Lower leg skin (tissue), 4 donors: ENCODE data around the gene FAM13A. TPM values are rescaled to one million over a fixed set of nuclear protein-coding genes. Genes with fewer than 3 reads are reported as not detected.

Source experiments
- DNase-seq, 2 donors: peaks; one replicate each; pipeline ENCODE4 v3.0.0-alpha.2; 2019; ENCODE audit warnings: low spot score in 2 of 2
- H3K4me3 ChIP-seq: fragments of 200-600 bp; sonication (generic); 2 replicates; pipeline ENCODE4 v1.5.1; 2017; ENCODE audit warnings: mild to moderate bottlenecking, low read depth; ENCODE audit not compliant: poor library complexity, severe bottlenecking
- POLR2A ChIP-seq, 2 donors: fragments of 450-650 bp; IDR thresholded peaks; one replicate each; pipeline ENCODE4 v1.6.1; 2016 to 2017; ENCODE audit warnings: antibody characterized with exemption in 2 of 2, mild to moderate bottlenecking in 1 of 2, moderate library complexity in 1 of 2
- WGBS, 2 donors: methylation state at CpG; one replicate each; pipeline ENCODE4 v1.1.5; 2018; 5-methylcytosine and 5-hydroxymethylcytosine counted together
- intact Hi-C: fragments of 100-400 bp; cut with DNase I; formaldehyde crosslinking; loops from one replicate; pipeline ENCODE4 v1.15.0; 2023; ENCODE audit warnings: low total_unique reads
- total RNA-seq, 4 donors: library from RNA; depleted of rRNA; stranded (reverse); fragments of >200 nt; gene quantifications; one replicate each; pipeline ENCODE4 v1.1.0, GENCODE V29; 2016
- TF ChIP-seq, protein P1 (sequence below), 3 donors: fragments of 450-650 bp; IDR thresholded peaks; one replicate each; pipeline ENCODE4 v1.5.1; 2016; ENCODE audit warnings: antibody characterized with exemption in 3 of 3, mild to moderate bottlenecking in 3 of 3, moderate library complexity in 2 of 3

Gene FAM13A
- total RNA-seq, 4 donors from 2014 or later = 50.0 to 303 (median 114) TPM

DNA sequence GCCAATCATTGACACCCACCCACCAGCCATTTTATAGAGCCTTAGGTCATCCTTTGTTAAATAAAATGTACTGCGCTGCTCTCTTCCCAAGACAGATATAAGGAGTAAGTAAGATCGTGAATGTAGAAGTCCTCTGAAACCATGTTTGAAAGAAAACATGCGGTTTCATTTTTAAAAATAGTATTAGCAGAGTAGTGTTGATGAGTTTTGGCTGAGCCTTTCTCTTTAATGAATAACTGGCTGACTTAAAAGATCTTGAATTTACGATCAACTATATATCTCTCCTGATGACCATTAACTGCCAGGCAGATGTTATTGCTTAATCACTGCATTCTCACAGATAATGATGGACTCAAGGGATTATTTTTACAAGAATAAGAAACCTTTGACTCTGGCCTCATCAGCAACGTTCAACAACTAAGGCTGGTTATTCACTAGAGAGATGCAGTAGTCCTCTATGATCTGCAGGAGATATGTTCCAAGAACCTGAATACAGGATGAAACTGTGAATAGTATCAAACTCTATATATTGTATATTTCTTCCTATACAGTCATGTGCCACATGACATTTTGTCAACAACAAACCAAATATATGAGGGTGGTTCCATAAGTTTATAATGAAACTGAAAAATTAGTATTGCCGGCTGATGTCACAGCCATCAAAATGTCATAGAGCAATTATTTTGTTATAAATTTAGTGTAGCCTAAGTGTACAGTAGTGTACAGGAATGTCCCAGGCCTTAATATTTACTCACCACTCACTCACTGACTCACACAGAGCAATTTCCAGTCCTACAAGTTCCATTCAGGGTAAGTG, 80.8 kb downstream of the FAM13A start:
- no peak overlapping the region for H3K4me3 ChIP-seq
- 77 to 84% methylated on average over 6 of the region's 6 CpGs for WGBS, 2 donors
- DNase-seq = no peak
- TF ChIP-seq, protein P1, sequence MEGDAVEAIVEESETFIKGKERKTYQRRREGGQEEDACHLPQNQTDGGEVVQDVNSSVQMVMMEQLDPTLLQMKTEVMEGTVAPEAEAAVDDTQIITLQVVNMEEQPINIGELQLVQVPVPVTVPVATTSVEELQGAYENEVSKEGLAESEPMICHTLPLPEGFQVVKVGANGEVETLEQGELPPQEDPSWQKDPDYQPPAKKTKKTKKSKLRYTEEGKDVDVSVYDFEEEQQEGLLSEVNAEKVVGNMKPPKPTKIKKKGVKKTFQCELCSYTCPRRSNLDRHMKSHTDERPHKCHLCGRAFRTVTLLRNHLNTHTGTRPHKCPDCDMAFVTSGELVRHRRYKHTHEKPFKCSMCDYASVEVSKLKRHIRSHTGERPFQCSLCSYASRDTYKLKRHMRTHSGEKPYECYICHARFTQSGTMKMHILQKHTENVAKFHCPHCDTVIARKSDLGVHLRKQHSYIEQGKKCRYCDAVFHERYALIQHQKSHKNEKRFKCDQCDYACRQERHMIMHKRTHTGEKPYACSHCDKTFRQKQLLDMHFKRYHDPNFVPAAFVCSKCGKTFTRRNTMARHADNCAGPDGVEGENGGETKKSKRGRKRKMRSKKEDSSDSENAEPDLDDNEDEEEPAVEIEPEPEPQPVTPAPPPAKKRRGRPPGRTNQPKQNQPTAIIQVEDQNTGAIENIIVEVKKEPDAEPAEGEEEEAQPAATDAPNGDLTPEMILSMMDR (IDR thresholded peaks at IDR 0.05) = no peak
- TF ChIP-seq POLR2A (IDR thresholded peaks at IDR 0.05) = no peak
- intact Hi-C loops = no loop called here

DNA sequence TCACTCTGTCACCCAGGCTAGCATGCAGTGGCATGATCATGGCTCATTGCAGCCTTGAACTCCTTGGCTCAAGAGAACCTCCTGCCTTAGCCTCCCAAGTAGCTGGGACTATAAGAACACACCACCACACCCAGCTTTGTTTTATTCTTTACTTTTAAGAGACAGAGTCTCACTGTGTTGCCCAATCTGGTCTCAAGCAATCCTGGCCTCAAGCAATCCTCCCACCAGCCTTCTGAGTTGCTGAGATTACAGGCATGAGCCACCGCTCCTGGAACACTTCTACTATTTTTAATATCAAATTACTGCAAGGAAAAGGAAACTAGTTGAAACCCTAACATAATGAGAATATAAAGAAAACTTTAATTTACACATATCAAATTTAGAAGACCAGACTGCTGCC, 85.4 kb downstream of the FAM13A start:
- intact Hi-C loops = no loop called here
- H3K4me3 ChIP-seq = no peak overlapping the region
- TF ChIP-seq, protein P1 (IDR thresholded peaks at IDR 0.05) = no peak
- TF ChIP-seq POLR2A (IDR thresholded peaks at IDR 0.05) = no peak
- 83 to 97% methylated on average over 1 of the region's 1 CpG for WGBS, 2 donors
- no peak for DNase-seq

DNA sequence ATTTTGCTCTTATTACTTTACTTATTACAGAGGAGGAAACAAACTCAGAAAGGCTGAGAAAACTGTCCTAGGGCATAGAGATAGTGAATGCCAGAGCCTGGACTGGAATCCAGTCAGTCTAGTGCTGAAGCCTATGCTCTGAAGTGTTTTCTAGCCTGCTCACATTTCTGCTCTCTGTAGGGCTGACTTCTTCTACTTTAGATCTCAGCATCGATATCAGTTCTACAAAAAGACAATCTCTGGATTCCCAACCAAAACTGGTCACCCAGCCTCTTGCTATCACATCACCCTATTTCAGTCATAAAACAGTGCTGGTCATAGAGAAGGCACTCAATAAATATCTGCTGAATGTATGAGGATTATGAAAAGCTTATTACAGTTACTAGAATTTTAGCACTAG, 87.2 kb downstream of the FAM13A start:
- no peak for DNase-seq
- no peak for TF ChIP-seq POLR2A (IDR thresholded peaks at IDR 0.05)
- TF ChIP-seq, protein P1 (IDR thresholded peaks at IDR 0.05) = no peak
- 94 to 100% methylated on average over 1 of the region's 1 CpG for WGBS, 2 donors
- no peak overlapping the region for H3K4me3 ChIP-seq
- intact Hi-C loops = no loop called here

DNA sequence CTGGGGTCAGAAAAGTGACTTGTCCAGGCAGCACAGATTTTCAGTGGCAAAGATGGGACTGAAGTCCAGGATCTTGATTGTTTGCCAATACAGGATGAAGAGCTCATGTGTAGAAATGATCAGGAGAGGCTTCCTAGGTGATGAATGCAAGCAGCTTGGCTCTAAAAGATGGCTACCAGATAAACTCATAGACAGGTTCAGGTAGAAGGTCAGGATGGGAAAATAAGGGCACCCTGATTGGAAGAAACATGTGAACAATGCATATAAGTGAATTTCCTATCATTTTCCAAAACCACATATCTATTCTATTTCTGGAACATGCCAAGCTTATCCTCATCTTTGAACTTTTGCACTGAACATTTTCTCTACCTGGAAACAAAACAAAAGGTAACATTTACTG, 87.7 kb downstream of the FAM13A start:
- intact Hi-C loops = no loop called here
- TF ChIP-seq POLR2A (IDR thresholded peaks at IDR 0.05) = no peak
- TF ChIP-seq, protein P1 (IDR thresholded peaks at IDR 0.05) = no peak
- no peak overlapping the region for H3K4me3 ChIP-seq
- DNase-seq = no peak

DNA sequence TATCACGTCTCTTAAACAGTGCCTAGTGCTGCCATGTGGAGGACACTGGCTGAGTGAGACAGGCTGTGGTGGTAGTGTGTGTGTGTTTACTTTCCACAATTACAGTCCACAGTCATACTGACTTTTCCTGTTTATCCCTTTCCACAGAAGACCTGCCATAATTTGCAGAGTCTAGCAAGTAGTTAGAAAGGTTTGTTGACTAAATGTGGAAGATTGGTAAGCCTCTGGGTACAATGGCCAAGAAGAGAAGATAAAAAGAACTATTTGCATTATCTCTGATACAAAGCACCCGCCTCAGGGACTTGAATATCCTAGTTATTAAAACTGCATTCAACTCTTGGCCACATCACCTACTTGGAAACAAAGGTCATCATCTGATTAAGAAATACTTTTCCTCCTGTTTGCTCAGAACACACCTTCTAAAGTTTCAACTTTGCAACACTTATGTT, 89.1 kb downstream of the FAM13A start:
- H3K4me3 ChIP-seq = no peak overlapping the region
- intact Hi-C loops = no loop called here
- 59 to 65% methylated on average over 2 of the region's 2 CpGs for WGBS, 2 donors
- DNase-seq = no peak
- TF ChIP-seq, protein P1 (IDR thresholded peaks at IDR 0.05) = no peak
- TF ChIP-seq POLR2A (IDR thresholded peaks at IDR 0.05) = no peak

DNA sequence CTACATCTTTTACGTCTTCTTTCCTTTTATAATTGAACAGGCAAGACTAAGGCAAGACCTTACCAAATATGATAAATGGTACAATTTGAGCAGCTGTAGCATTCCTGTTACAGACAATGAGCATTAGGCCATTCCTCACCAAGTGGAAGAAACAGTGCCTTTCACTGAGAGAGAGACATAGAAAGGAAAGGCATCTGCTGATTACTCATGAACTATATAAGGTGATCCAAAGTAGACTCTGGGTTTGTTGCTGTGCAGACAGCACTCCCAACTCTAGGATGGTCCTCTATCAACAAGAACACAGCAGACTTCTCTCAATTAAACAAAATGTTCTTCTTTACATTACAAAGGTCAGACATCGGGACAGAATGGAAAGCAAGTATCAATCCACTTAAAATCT, 91.9 kb downstream of the FAM13A start:
- 96 to 98% methylated on average over 2 of the region's 2 CpGs for WGBS, 2 donors
- intact Hi-C loops = no loop called here

More for the DNA sequence above, 91.9 kb downstream of the FAM13A start:
- no peak overlapping the region for H3K4me3 ChIP-seq
- TF ChIP-seq, protein P1 (IDR thresholded peaks at IDR 0.05) = no peak
- TF ChIP-seq POLR2A (IDR thresholded peaks at IDR 0.05) = no peak
- no peak for DNase-seq
